ENCODE results near the gene RGS6.

GRCh38 chr14:72146241-72146640, 214.0 kb downstream of the RGS6 start:
- TF ChIP-seq CTCF (IDR thresholded peaks at IDR 0.05; ENCODE audit: low read length) = no peak
- no peak for TF ChIP-seq EZH2 (IDR thresholded peaks at IDR 0.05; ENCODE audit: borderline replicate concordance, low read length)

Data from OCI-LY1 (cell line).